Ovary (tissue), 3 donors: ENCODE data around the gene PMPCA.

Experiments
- EP300 ChIP-seq: sonication (generic); formaldehyde crosslinking; IDR thresholded peaks from one replicate; pipeline ENCODE4 v1.6.1; 2017; ENCODE audit warnings: antibody characterized with exemption
- POLR2A ChIP-seq: fragments of 450-650 bp; IDR thresholded peaks from one replicate; pipeline ENCODE4 v1.6.1; 2017; ENCODE audit warnings: antibody characterized with exemption, mild to moderate bottlenecking, moderate library complexity
- TF ChIP-seq, protein P1 (sequence below), 3 donors: fragments of 450-650 bp in 2 of 3; fragments of 200-600 bp in 1 of 3; IDR thresholded peaks; one replicate each; pipeline versions ENCODE4 v1.5.1 to v1.8.0; 2016 to 2022; ENCODE audit warnings: antibody characterized with exemption in 3 of 3, mild to moderate bottlenecking in 1 of 3
- donor health status: DM: no; HTN: no; CAD: no.

DNA sequence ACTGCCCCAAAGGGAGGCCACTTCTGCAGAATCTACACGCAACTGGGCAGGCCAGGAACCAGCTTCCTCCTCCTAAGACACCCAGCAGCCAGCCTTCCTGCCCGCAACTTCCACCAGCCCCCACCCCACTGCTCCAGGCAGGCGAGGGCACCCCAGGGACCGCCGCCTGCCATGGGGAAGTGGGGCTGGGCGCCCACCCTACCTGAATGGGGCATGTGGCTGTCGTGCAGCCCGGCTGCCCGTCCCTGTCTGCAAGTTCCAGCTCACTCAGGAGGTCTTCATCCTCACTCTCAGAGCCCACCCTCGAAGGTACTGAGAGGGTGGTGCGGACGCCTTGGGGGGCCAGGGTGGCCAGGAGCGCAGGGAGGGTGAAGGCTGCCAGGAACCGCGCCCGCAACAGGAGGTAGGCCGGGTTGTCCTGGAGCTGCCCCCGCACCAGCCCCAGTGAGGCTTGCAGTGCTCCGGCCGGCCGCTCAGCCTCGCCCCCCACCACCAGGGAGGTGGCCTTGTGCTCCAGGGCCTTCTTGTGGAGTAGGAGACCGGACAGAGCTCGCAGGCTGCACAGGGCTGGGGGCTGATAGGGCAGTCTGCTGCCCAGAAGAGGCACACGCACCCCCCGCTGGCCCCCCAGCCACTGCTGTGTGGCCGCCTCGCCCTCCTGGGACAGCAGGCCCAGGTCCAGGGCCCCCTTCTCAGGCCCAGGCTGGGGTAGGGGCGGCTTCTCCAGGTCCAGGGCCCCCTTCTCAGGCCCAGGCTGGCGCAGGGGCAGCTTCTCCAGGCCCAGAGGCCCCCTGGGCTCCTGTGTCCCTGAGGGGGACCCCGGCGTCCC lies 32.9 kb upstream of the PMPCA start:
- TF ChIP-seq POLR2A (no peak), EP300 (no peak)
- TF ChIP-seq, protein P1, sequence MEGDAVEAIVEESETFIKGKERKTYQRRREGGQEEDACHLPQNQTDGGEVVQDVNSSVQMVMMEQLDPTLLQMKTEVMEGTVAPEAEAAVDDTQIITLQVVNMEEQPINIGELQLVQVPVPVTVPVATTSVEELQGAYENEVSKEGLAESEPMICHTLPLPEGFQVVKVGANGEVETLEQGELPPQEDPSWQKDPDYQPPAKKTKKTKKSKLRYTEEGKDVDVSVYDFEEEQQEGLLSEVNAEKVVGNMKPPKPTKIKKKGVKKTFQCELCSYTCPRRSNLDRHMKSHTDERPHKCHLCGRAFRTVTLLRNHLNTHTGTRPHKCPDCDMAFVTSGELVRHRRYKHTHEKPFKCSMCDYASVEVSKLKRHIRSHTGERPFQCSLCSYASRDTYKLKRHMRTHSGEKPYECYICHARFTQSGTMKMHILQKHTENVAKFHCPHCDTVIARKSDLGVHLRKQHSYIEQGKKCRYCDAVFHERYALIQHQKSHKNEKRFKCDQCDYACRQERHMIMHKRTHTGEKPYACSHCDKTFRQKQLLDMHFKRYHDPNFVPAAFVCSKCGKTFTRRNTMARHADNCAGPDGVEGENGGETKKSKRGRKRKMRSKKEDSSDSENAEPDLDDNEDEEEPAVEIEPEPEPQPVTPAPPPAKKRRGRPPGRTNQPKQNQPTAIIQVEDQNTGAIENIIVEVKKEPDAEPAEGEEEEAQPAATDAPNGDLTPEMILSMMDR (IDR thresholded peaks at IDR 0.05), result no peak
